Astrocyte (in vitro differentiated cells and primary cell): ENCODE measurements around the gene FBXW9. TPM values are rescaled to one million over a fixed set of nuclear protein-coding genes. Genes with fewer than 3 reads are reported as not detected.
A peak's percentile ranks its signal among the peaks of the same experiment; 100 is the strongest.

ENCODE experiments used
- DNase-seq: peaks from one replicate; pipeline ENCODE4 v3.0.0-alpha.2; 2010; ENCODE audit warnings: low read depth
- FAIRE-seq: peaks from 2 replicates; lab custom pipeline; 2011; peaks lifted over from hg19 to GRCh38; lab: Jason Lieb, UNC
- H2AFZ ChIP-seq: 2 replicates; pipeline ENCODE4 v1.6.0; 2012; ENCODE audit warnings: low read depth, low read length, inconsistent platforms
- H3K27ac ChIP-seq: 2 replicates; pipeline ENCODE4 v1.5.1; 2011; ENCODE audit warnings: low read depth, low read length, inconsistent platforms
- H3K27me3 ChIP-seq: 2 replicates; pipeline ENCODE4 v1.6.0; 2011; ENCODE audit warnings: low read length, inconsistent platforms; ENCODE audit not compliant: insufficient read depth
- H3K36me3 ChIP-seq: 2 replicates; pipeline ENCODE4 v1.5.1; 2011; ENCODE audit warnings: low read length, inconsistent platforms; ENCODE audit not compliant: insufficient read depth
- H3K4me1 ChIP-seq: 2 replicates; pipeline ENCODE4 v1.5.1; 2011; ENCODE audit warnings: low read length, inconsistent platforms; ENCODE audit not compliant: insufficient read depth
- H3K4me2 ChIP-seq: 2 replicates; pipeline ENCODE4 v1.6.0; 2012; ENCODE audit warnings: low read length, inconsistent platforms
- H3K4me3 ChIP-seq: 2 replicates; pipeline ENCODE4 v1.5.1; 2011; ENCODE audit warnings: low read depth, mild to moderate bottlenecking, low read length, inconsistent platforms; ENCODE audit not compliant: insufficient read depth
- H3K79me2 ChIP-seq: 2 replicates; pipeline ENCODE4 v1.6.0; 2012; ENCODE audit warnings: mild to moderate bottlenecking, low read length, inconsistent platforms; ENCODE audit not compliant: insufficient read depth
- H3K9ac ChIP-seq: 2 replicates; pipeline ENCODE4 v1.6.0; 2012; ENCODE audit warnings: mild to moderate bottlenecking, low read length, inconsistent platforms
- H3K9me3 ChIP-seq: 2 replicates; pipeline ENCODE4 v1.5.1; 2012; ENCODE audit warnings: low read depth, mild to moderate bottlenecking, low read length, inconsistent platforms; ENCODE audit not compliant: insufficient read depth
- H4K20me1 ChIP-seq: 2 replicates; pipeline ENCODE4 v1.6.0; 2012; ENCODE audit warnings: low read length, inconsistent platforms; ENCODE audit not compliant: insufficient read depth
- H3K27ac Mint-ChIP-seq: one replicate; pipeline ENCODE4 v1.8.0; 2021; ENCODE audit warnings: mild to moderate bottlenecking, mixed read lengths; ENCODE audit not compliant: unreplicated experiment
- H3K27me3 Mint-ChIP-seq: one replicate; pipeline ENCODE4 v1.8.0; 2021; ENCODE audit warnings: low read depth, mixed read lengths; ENCODE audit not compliant: unreplicated experiment
- H3K36me3 Mint-ChIP-seq: one replicate; pipeline ENCODE4 v1.8.0; 2021; ENCODE audit warnings: low read depth, mixed read lengths; ENCODE audit not compliant: unreplicated experiment
- H3K4me1 Mint-ChIP-seq: one replicate; pipeline ENCODE4 v1.8.0; 2021; ENCODE audit warnings: low read depth, mixed read lengths; ENCODE audit not compliant: unreplicated experiment
- H3K4me3 Mint-ChIP-seq: one replicate; pipeline ENCODE4 v1.8.0; 2021; ENCODE audit warnings: mild to moderate bottlenecking, moderate library complexity, mixed read lengths; ENCODE audit not compliant: unreplicated experiment
- H3K9me3 Mint-ChIP-seq: one replicate; pipeline ENCODE4 v1.8.0; 2021; ENCODE audit warnings: mild to moderate bottlenecking, mixed read lengths; ENCODE audit not compliant: unreplicated experiment
- EZH2 ChIP-seq: IDR thresholded peaks from 2 replicates; pipeline ENCODE4 v1.6.1; 2012; ENCODE audit warnings: mild to moderate bottlenecking, low read length, inconsistent platforms; ENCODE audit not compliant: insufficient read depth
- total RNA-seq: library from RNA; stranded (reverse); gene quantifications from 2 replicates; pipeline ENCODE4 v1.2.1, GENCODE V29; 2021
- TF ChIP-seq, protein P1 (sequence below): IDR thresholded peaks from 2 replicates; pipeline ENCODE4 v1.5.1; 2011; ENCODE audit warnings: low read depth, mild to moderate bottlenecking, inconsistent platforms, low read length, moderate library complexity; ENCODE audit not compliant: insufficient read depth

The FBXW9 gene
- total RNA-seq, 1 donor from 2014 or later, result 9.9 TPM

GRCh38 chr19:12641456-12641855 is 55.0 kb downstream of the FBXW9 start:
- DNase-seq (no peak), FAIRE-seq (no peak)
- Histone ChIP-seq H3K9me3 (peaks cover 4% of the 10 kb centered on the region), H4K20me1 (no peaks in the 10 kb centered on the region), H3K4me1 (peaks cover 5% of the 10 kb centered on the region), H3K27me3 (no peaks in the 10 kb centered on the region), H3K27ac (no peak overlapping the region), H3K4me2 (no peak overlapping the region), H3K79me2 (no peaks in the 10 kb centered on the region), H2AFZ (no peak overlapping the region), H3K9ac (no peak overlapping the region), H3K4me3 (no peak overlapping the region), H3K36me3 (no peaks in the 10 kb centered on the region)
- H3K27ac Mint-ChIP-seq, result no peak overlapping the region
- peaks cover 12% of the 10 kb centered on the region for H3K36me3 Mint-ChIP-seq
- H3K4me1 Mint-ChIP-seq, result no peaks in the 10 kb centered on the region
- H3K9me3 Mint-ChIP-seq, result no peaks in the 10 kb centered on the region
- no peaks in the 10 kb centered on the region for H3K27me3 Mint-ChIP-seq
- TF ChIP-seq EZH2, result no peak
- TF ChIP-seq, protein P1, sequence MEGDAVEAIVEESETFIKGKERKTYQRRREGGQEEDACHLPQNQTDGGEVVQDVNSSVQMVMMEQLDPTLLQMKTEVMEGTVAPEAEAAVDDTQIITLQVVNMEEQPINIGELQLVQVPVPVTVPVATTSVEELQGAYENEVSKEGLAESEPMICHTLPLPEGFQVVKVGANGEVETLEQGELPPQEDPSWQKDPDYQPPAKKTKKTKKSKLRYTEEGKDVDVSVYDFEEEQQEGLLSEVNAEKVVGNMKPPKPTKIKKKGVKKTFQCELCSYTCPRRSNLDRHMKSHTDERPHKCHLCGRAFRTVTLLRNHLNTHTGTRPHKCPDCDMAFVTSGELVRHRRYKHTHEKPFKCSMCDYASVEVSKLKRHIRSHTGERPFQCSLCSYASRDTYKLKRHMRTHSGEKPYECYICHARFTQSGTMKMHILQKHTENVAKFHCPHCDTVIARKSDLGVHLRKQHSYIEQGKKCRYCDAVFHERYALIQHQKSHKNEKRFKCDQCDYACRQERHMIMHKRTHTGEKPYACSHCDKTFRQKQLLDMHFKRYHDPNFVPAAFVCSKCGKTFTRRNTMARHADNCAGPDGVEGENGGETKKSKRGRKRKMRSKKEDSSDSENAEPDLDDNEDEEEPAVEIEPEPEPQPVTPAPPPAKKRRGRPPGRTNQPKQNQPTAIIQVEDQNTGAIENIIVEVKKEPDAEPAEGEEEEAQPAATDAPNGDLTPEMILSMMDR, result no peak
- H3K4me3 Mint-ChIP-seq, result no peak overlapping the region

DNA sequence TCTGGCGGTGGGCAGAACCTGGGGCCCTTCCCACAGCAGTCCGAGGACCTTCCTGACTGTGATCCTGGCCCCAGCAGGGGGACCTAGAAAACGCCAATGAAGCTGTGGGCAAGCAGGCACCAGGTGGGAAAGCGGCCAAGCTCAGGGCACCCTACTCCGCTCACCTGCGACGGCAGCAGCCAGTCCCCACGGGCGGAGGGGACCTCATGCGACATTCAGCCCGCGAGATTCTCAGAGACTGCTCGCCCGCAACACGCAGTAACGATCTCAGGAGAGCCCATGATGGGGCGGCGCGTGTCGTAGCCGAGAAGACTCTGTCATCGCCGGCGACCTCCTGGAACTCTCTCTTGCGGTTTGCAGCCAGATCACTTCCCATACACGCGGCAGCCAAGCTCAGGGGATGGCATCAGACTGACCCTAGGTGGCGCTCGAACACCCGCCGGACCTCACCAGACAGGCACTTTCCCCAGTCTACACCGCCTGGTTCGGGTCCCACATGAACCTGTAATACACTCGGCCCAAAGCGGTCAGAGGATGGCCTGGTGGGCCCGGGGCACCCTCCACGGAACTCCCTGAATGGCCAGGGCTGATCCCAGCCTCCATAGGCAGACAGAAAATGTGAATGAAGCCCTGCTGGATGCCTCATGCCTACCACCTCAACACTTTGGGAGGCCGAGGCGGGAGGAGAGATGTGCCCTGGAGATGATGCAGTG is 56.4 kb downstream of the FBXW9 start:
- Histone ChIP-seq H3K79me2 (no peaks in the 10 kb centered on the region), H3K36me3 (no peaks in the 10 kb centered on the region), H3K4me2 (peak overlapping the region; percentile 71), H3K27me3 (no peaks in the 10 kb centered on the region), H4K20me1 (no peaks in the 10 kb centered on the region), H2AFZ (peak overlapping the region; percentile 64), H3K4me3 (no peak overlapping the region), H3K9me3 (peaks cover 4% of the 10 kb centered on the region), H3K4me1 (peaks cover 5% of the 10 kb centered on the region), H3K9ac (peak overlapping the region; percentile 35), H3K27ac (no peak overlapping the region)
- Mint-ChIP-seq H3K4me3 (peak overlapping the region; percentile 60), H3K27ac (peak overlapping the region; percentile 66), H3K36me3 (peaks cover 9% of the 10 kb centered on the region), H3K4me1 (no peaks in the 10 kb centered on the region), H3K27me3 (no peaks in the 10 kb centered on the region), H3K9me3 (no peaks in the 10 kb centered on the region)
- peak; percentile 59 for DNase-seq
- FAIRE-seq, result peak; percentile 32
- TF ChIP-seq, protein P1, result peak; percentile 50
- TF ChIP-seq EZH2, result no peak

Other genes starting within 250 kb of the FBXW9 start
- gene ZNF709, start 211.8 kb downstream of the FBXW9 start, total RNA-seq, result 2.3 and 2.8 TPM in 2 replicates
- gene ZNF564, start 145.1 kb downstream of the FBXW9 start, total RNA-seq, result 9.7 and 11.5 TPM in 2 replicates
- gene ZNF490, start 85.8 kb downstream of the FBXW9 start, total RNA-seq, result 8.2 and 12.5 TPM in 2 replicates
- 23.2 and 29.6 TPM in 2 replicates for gene ZNF791, start 85.7 kb downstream of the FBXW9 start, total RNA-seq
- gene MAN2B1, start 29.9 kb downstream of the FBXW9 start, total RNA-seq, result 105 and 129 TPM in 2 replicates
- gene WDR83, start 29.8 kb downstream of the FBXW9 start, total RNA-seq, result 10.0 and 13.3 TPM in 2 replicates
- 43.4 and 47.6 TPM in 2 replicates for gene DHPS, start 14.8 kb downstream of the FBXW9 start, total RNA-seq
- gene GNG14, start 8.6 kb downstream of the FBXW9 start, total RNA-seq, result not detected in 2 replicates
- 69.8 and 76.3 TPM in 2 replicates for gene TNPO2, start 27.3 kb upstream of the FBXW9 start, total RNA-seq
- 172 and 178 TPM in 2 replicates for gene TRIR, start 38.1 kb upstream of the FBXW9 start, total RNA-seq
- 63.0 and 66.8 TPM in 2 replicates for gene GET3, start 40.9 kb upstream of the FBXW9 start, total RNA-seq
- gene BEST2, start 55.2 kb upstream of the FBXW9 start, total RNA-seq, result not detected in 2 replicates
- gene HOOK2, start 78.9 kb upstream of the FBXW9 start, total RNA-seq, result 21.7 and 25.9 TPM in 2 replicates
- gene JUNB, start 94.9 kb upstream of the FBXW9 start, total RNA-seq, result 101 and 126 TPM in 2 replicates
- gene PRDX2, start 105.2 kb upstream of the FBXW9 start, total RNA-seq, result 145 and 166 TPM in 2 replicates
- gene THSD8, start 105.4 kb upstream of the FBXW9 start, total RNA-seq, result 3.6 and 4.5 TPM in 2 replicates
- 5.4 and 10.5 TPM in 2 replicates for gene RNASEH2A, start 110.0 kb upstream of the FBXW9 start, total RNA-seq
- not detected in 2 replicates for gene RTBDN, start 137.9 kb upstream of the FBXW9 start, total RNA-seq
- 5.4 and 6.3 TPM in 2 replicates for gene MAST1, start 141.9 kb upstream of the FBXW9 start, total RNA-seq
- 33.1 and 37.8 TPM in 2 replicates for gene DNASE2, start 184.8 kb upstream of the FBXW9 start, total RNA-seq
- 0.17 TPM in 1 of 2 replicates, not detected in the other for gene KLF1, start 190.6 kb upstream of the FBXW9 start, total RNA-seq
- gene GCDH, start 194.5 kb upstream of the FBXW9 start, total RNA-seq, result 15.5 and 17.5 TPM in 2 replicates
- gene SYCE2, start 222.7 kb upstream of the FBXW9 start, total RNA-seq, result 0.50 TPM in 1 of 2 replicates, not detected in the other
- gene FARSA, start 237.1 kb upstream of the FBXW9 start, total RNA-seq, result 76.7 and 80.4 TPM in 2 replicates
- 2,193 and 2,309 TPM in 2 replicates for gene CALR, start 242.0 kb upstream of the FBXW9 start, total RNA-seq
- gene RAD23A, start 249.2 kb upstream of the FBXW9 start, total RNA-seq, result 40.6 and 48.5 TPM in 2 replicates